HG02588 (cell line): ENCODE results near the gene ELANE.
"Not testable (repeated sequence)": the region's sequence is repeated elsewhere in the genome, so short reads cannot be mapped to it uniquely, and the experiment has no call there.

Source experiments
- ATAC-seq: cut with Tn5 transposase; IDR thresholded peaks from one replicate; pipeline ENCODE4 v1.9.1; 2021; ENCODE audit warnings: mild to moderate bottlenecking, moderate library complexity; ENCODE audit not compliant: unreplicated experiment

Gene ELANE

DNA sequence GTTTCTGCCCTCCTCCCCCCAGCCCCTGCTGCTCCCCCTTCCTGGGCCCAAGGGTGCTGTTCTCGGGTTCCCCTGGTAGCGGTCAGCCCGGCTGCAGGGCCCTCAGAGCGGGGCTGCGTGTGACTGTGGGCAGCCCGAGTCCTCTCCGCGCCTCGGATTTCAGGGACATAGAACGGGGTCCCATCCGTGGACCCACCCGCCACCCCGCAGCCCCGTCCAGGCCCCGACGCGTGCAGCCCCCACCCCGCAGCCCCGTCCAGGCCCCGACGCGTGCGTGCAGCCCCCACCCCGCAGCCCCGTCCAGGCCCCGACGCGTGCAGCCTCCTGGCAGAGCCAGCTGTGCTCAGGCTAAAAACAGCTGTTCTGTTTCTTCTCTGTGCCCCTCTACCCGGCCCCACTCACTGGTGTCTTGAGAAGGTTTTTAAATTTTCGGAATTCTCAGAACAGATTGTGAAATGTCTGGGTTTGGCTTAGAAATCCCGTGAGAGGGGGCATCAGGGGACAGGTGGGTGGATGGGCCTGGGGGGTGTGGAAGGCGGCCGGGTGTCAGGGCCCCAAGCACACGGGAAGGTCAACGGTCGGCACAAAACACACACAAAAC lies 16.8 kb upstream of the ELANE start:
- ATAC-seq, result no peak

DNA sequence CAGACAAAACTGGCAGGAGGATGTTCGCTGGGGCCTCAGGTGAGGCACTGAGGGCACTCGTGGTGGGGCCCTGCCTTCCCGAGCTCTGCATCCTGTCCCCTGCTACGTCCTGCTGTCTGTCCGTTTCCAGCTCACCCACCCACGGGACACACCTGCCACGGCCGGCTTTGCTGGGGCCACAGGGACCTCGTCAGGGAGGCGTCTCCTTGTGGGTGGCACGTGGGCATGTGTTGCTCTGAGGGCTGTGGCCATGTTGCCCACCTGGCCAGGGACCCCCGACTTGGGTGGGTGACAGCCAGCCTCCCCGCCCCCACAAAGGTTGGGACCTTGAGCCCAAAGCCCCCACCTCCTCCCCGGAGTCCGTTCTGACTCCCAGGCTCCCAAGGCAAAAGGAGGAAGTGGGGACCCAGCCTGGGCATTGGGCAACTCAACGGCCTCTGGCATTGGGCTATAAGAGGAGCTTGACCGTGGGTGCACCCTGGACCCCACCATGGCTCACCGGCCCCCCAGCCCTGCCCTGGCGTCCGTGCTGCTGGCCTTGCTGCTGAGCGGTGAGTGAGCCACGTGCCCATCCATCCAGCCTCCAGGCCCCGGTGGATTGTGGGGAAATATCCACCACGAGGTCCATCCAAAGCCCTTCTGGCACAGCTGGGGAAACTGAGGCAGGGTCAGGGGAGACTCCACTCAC lies 11.4 kb upstream of the ELANE start, which contains the start of gene PRTN3:
Gene PRTN3 (plus strand): TSS at position 481 of the 688 bp plus-strand sequence. CDS start 10 bp downstream, at position 491.
- ATAC-seq, result no peak

DNA sequence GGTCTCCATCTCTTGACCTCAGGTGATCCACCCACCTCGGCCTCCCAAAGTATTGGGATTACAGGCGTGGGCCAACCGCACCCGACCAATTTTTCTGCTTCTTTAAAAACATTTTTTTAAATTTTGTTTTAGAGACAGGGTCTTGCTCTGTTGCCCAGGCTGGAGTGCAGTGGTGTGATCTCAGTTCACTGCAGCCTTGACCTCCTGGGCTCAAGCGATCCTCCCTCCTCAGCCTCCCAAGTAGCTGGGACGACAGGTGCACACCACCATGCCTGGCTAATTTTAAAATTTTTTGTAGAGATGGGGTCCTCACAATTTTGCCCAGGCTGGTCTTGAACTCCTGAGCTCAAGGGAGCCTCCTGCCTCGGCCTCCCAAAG lies 9.3 kb upstream of the ELANE start:
- not testable (repeated sequence) for ATAC-seq

DNA sequence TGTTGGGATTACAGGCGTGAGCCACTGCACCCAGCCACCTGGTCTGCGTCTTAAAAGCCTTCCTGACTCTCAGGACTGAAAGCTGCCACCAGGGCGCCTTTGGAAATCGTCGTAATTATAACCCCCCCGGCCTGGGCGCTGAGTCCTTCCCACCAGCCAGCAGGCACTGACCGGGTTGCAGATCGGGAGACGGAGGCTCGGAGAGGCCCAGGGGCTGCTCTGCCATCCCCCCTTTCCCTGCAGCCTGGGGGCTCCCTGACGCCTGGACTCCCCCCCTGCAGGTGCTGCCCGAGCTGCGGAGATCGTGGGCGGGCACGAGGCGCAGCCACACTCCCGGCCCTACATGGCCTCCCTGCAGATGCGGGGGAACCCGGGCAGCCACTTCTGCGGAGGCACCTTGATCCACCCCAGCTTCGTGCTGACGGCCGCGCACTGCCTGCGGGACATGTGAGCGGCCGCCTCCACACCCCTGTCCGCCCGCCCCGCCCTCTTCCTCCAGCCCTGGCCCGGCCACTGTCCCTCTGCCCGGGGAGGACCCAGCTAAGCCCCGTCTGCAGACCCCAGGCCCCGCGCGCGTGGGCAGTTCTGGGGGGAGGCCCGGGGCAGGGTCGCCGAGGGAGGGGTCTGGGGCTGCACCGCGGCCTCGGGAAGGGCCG lies 8.8 kb upstream of the ELANE start:
- no peak for ATAC-seq

DNA sequence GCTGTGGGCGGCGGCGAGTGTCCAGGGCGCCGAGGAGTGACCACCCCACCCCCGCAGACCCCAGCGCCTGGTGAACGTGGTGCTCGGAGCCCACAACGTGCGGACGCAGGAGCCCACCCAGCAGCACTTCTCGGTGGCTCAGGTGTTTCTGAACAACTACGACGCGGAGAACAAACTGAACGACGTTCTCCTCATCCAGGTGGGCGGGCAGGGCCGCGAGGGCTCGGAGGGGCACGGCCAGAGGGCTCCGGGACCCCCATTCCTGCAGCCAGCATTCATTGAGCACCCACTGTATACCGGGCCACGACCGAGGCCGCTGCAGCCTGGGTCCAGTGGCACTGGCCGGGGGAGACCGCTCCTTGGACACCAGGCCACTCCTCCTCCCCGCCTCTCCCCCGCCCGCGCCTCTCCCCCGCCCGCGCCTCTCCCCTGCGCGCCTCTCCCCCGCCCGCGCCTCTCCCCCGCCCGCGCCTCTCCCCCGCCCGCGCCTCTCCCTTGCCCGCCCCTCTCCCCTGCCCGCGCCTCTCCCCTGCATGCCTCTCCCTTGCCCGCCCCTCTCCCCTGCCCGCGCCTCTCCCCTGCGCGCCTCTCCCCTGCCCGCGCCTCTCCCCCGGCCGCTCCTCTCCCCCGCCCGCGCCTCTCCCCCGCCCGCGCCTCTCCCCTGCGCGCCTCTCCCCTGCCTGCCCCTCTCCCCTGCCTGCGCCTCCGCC lies 8.1 kb upstream of the ELANE start:
- no peak for ATAC-seq

DNA sequence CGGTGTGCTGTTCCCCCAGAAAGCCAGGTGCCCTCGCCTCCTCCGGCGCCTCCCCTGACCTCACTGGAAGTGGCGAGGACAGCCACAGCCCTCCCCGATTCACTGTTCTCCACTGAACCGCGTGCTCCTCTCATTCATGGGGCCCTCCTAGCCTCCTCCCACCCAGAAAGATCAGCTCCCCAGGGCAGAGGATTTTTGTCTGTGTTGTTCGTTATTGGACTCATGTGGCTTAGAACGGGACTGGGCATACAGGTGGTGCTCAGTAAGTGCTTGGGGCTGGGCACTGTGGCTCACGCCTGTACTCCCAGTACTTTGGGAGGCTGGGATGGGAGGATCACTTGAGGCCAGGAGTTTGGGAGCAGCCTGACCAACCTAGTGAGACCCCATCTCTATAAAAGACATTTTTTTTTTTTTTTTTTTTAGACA lies 7.5 kb upstream of the ELANE start:
- no peak for ATAC-seq

DNA sequence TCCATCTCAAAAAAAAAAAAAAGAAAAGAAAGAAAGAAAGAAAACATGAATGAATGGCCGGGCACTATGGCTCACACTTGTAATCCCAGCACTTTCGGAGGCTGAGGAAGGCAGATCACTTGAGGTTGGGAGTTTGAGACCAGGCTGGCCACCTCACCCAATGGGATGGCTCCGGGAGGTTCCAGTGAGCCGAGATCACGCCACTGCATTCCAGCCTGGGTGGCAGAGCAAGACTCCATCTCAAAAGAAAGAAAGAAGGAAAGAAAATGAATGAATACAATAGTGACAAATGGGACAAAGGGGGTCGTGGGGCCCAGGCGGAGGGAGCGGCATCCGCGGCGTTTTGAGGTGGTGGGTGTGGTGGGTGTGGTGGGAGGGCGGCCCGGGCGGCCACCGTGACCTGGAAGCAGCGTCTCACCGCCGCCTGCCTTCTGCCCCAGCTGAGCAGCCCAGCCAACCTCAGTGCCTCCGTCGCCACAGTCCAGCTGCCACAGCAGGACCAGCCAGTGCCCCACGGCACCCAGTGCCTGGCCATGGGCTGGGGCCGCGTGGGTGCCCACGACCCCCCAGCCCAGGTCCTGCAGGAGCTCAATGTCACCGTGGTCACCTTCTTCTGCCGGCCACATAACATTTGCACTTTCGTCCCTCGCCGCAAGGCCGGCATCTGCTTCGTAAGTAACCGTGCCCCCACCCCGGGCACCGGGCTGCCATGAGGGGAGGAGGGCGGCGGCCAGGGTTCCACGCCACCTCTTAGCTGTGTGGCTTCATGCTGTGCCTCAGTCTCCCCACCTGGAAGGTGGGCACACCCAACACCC lies 6.2 kb upstream of the ELANE start:
- no peak for ATAC-seq

DNA sequence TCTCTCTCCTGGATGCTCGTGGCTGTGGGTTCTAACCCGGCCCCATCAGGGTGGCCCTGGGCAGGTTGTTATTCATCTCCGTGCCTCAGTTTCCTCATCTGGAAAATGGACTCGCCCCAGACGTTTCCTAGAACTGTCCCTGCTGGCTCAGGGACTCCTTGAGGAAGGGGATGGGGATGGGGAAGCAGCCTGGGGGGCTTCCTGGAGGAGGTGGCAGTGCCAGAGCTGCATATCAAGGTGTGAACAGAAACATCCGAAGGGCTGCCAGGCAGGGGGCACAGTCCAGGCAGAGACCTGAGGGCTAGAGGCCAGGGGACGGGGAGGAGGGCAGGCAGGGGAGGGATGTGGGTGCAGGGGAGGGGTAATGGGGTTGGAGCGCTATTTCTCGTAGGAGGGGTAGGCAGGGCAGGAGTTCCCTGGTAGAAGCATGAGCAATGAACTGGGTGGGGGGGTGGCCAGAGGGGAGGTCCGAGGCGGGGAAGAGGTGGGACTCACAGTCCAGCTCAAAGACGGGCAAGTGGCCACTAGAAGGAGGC lies 3.6 kb upstream of the ELANE start:
- no peak for ATAC-seq

DNA sequence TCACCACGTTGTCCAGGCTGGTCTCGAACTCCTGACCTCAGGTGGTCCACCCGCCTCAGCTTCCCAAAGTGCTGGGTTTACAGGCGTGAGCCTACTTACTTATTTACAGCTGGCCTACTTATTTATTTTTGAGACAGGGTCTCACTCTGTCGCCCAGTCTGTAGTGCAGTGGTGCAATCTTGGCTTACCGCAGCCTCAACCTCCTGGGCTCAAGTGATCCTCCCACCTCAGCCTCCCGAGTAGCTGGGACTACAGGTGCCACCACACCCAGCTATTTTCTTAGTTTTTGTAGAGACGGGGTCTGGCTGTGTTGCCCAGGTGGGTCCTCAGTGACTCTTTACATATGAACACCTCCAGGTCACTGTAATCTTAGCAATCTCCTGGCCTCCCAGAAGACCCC lies 2.9 kb upstream of the ELANE start:
- ATAC-seq, result not testable (repeated sequence)

DNA sequence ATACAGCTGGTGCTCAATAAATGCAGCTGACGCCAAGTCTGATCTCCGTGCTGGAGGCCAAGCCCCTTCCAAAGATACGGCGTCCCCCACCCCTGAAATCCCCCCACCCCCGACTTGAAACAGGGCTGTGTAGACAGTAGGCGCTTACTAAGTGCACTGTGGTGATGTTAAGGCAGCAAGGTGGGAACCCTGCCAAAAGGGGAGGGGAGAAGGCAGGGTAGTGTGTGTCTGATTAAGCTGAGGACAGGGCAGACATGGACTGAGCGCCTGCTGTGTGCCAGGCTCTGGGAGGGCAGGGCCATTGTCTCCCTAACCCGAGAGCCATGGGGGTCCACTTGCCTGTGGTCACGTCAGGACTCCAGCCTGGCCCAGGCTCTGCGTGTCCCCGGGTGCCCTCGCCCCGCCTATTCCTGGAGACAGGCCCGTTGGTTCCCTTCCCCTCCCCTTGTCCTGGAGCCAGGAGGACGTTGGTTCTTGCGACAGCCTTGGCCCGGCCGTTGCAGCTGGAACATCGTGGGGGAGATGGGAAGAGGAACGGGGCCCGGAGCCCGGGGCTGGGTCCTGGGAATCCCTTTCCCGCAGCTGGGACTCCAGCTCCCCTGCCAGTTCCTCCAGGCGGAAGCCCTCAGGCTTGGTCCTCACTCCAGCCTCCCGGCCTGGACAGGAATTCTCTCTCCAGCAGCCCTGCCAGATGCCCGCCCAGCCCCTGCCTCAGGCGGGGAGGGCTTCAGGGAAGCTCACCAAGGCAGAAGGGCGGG lies 1.7 kb upstream of the ELANE start:
- no peak for ATAC-seq

DNA sequence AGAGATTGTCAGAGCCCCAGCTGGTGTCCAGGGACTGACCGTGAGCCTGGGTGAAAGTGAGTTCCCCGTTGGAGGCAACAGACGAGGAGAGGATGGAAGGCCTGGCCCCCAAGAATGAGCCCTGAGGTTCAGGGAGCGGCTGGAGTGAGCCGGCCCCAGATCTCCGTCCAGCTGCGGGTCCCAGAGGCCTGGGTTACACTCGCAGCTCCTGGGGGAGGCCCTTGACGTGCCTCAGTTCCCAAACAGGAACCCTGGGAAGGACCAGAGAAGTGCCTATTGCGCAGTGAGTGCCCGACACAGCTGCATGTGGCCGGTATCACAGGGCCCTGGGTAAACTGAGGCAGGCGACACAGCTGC lies 1.1 kb upstream of the ELANE start:
- no peak for ATAC-seq

DNA sequence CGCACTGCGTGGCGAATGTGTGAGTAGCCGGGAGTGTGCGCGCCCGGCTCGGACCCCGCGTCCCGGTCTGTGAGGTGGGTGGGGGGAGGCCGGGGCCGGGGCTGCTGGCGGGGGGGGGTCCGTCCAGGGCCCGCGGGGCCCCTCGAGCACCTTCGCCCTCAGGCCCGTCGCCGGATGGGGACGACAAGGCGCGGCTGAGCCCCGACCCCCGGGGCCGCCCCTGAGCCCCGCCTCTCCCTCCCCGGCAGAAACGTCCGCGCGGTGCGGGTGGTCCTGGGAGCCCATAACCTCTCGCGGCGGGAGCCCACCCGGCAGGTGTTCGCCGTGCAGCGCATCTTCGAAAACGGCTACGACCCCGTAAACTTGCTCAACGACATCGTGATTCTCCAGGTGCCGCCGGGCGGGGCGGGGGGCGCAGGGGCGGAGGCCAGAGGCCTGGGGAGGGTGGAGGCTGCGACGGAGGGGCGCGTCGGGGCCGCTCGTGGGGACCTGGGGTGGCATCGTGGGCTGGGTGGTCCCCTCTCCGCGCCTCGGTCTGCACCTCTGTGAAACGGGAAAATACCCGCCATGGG lies 997 bp downstream of the ELANE start:
- ATAC-seq, result no peak

DNA sequence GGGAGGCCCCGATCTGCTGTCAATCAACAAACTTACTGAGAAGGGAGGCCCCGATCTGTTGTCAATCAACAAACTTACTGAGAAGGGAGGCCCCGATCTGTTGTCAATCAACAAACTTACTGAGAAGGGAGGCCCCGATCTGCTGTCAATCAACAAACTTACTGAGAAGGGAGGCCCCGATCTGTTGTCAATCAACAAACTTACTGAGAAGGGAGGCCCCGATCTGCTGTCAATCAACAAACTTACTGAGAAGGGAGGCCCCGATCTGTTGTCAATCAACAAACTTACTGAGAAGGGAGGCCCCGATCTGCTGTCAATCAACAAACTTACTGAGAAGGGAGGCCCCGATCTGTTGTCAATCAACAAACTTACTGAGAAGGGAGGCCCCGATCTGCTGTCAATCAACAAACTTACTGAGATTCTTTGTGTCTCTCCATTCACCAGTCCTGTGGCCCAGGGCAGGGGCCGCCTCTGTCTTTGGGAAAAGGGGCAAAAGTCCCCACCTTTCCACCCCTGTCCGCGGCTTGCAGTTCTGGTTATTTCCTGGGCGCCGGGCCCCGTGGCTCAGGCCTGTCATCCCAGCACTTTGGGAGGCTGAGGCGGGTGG lies 1.6 kb downstream of the ELANE start:
- ATAC-seq, result not testable (repeated sequence)

DNA sequence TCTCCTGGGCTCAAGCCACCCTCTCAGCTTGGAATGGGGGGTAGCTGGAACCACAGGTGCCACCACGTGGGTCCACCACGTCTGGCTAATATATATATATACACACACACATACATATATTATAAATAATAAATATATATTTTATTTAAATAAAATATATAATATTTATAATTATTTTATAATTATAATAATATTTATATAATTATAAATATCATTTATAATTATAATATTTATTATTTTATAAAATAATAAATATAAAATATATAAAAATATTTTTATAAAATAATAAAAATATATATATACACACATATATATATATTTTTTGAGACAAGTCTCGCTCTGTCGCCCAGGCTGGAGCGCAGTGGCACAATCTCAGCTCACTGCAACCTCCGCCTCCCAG lies 2.4 kb downstream of the ELANE start:
- no peak for ATAC-seq

DNA sequence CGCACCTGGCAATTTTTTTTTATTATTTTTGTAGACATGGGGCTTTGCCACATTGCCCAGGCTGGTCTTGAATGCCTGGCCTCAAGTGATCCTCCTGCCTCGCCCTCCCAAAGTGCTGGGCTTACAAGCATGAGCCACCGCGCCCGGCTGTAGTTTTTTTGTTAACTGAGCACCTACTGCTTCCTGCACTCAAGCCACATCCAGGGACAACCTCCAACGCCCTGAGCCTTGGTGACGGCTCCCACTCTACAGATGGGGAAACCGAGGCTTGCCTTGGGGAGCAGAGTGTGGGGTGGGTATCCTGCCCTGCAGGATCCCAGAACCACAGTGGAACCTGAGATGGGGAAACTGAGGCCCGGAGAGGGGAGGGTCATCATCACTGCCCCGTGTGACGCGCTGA lies 3.0 kb downstream of the ELANE start:
- ATAC-seq, result no peak

DNA sequence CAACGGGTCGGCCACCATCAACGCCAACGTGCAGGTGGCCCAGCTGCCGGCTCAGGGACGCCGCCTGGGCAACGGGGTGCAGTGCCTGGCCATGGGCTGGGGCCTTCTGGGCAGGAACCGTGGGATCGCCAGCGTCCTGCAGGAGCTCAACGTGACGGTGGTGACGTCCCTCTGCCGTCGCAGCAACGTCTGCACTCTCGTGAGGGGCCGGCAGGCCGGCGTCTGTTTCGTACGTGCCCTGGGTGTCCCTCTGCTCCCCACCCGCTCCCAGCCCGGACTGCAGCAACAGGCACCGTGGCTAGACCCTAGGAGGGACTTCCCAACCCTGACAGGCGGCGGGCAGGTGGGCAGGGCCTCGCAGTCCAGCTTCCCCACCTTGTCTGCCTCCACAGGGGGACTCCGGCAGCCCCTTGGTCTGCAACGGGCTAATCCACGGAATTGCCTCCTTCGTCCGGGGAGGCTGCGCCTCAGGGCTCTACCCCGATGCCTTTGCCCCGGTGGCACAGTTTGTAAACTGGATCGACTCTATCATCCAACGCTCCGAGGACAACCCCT lies 3.5 kb downstream of the ELANE start:
- no peak for ATAC-seq

DNA sequence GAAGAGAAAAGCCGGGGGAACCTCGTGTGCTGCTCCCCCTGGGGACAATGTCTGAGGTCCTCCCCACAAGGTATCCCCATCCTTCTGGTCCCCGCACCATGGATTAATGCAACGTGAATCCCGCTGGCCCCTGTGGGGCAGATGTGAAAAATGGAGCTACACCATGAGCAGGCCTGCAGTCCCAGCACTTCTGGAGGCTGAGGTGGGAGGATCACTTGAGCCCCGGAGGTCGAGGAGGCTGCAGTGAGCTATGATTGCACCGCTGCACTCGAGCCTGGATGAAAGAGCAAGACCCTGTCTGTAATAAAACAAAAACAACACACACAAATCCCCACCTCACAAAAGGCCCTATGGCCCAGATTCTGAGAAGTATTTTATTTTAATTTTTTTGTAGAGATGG lies 6.2 kb downstream of the ELANE start:
- no peak for ATAC-seq

DNA sequence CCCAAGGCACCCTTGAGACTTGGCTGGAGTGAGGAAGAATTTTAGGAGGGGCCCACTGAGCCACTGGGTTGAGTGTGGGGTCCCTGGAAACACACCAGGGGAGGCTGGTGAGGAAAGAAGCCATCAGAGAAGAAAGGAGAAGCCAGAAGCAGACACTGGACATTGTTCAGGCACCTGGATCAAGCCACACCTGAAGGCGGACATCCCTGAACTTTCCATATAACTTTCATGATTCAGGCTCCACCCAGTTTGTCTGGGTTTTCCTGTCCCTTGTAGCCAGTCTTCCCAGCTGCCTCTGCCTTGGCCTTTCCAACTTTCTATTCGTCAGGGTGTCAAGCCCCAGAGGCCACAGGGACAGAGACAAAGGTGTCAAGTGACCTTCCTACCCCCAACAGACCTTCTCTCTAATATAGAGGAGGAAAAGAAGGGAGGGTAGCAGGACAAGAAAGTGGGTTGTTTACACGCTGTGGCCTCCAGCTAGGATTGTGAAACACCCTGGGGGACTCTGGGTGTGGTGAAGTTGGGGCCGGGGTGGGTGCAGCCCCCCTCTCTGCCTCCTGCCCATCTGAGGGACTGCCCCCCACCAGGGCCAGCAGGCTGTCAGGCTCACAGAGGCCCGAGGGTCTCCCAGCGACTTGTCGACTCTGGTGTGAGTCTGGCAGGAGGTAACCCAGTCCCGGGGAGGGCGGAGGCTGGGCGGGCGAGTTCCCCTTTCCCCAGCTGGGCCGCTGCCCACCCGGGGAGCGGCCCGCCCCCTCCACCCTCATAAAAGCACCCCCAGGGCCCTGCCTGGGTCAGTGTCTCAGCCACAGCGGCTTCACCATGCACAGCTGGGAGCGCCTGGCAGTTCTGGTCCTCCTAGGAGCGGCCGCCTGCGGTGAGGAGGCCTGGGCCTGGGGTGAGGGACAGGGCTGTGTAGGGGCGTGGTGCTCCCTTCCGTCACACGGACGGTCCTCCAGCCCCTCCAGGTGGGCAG lies 7.1 kb downstream of the ELANE start, which contains the start of gene CFD:
Gene CFD (plus strand): TSS at position 797 of the 976 bp plus-strand sequence. CDS start 26 bp downstream, at position 823.
- no peak for ATAC-seq
